Pulmonary artery endothelial cell (primary cell): ENCODE results near the gene DLGAP4. TPM values are rescaled to one million over a fixed set of nuclear protein-coding genes. Genes with fewer than 3 reads are reported as not detected.
"Not testable (repeated sequence)": the region's sequence is repeated elsewhere in the genome, so short reads cannot be mapped to it uniquely, and the experiment has no call there.

Source experiments
- DNase-seq: peaks from one replicate; pipeline ENCODE4 v3.0.0-alpha.2; 2011; ENCODE audit warnings: low read depth, low spot score
- total RNA-seq: library from RNA; depleted of rRNA; stranded (reverse); fragments of >200 nt; gene quantifications from 2 replicates; pipeline ENCODE4 v1.2.3, GENCODE V29; 2014

The DLGAP4 gene
- total RNA-seq, 1 donor from 2014 or later, result 9.4 TPM

DNA sequence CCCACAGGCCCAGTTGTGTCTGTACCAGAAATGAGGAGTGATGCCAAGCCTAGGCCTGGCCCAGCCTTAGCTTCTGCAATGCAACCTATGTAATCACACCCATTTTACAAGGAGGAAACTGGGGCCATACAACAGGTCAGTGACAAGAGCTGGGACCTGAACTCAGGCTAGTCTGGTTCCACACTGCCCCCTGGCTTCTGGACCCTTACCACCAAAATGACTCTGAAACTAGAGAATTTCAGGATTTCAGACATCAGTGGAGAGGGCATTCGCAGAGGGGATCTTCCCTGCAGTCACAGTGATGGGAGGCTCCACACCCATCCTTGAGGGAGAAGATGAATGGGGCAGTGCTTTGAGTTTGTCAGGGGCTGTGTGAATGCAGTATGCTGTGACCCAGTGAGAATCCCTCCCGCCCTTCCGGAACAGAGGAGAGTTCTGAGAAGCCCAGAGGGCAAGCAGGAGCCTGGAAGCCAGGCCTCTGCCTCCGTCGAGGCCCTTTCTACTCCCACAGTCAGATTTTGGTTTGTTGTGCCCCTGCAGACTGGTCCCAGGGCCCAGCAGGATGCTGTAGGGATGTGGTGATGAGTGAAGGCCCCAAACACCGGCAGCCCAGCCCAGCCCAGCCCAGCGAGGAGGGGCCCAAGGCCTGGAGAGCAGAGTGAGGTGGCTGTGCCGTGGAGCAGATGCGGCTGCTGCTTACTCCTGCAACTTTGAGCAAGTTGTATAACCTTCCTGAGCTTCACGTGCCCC, 187.1 kb downstream of the DLGAP4 start:
- DNase-seq, result no peak

DNA sequence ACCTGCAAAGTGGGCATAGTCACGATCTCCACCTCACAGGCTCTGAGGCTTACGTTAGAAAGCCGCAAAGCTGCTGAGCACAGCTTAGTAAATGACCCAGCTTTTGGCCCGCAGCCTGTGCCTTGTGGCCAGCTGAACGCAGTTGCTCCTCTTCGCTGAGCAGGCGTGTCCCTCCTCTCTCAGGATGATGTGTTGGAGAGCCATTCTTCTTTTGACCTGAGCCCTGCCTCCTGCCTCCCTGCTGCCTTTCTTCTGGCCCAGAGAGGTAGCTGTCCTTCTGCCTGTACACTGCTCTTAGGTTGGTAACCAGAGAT, 187.6 kb downstream of the DLGAP4 start:
- no peak for DNase-seq

DNA sequence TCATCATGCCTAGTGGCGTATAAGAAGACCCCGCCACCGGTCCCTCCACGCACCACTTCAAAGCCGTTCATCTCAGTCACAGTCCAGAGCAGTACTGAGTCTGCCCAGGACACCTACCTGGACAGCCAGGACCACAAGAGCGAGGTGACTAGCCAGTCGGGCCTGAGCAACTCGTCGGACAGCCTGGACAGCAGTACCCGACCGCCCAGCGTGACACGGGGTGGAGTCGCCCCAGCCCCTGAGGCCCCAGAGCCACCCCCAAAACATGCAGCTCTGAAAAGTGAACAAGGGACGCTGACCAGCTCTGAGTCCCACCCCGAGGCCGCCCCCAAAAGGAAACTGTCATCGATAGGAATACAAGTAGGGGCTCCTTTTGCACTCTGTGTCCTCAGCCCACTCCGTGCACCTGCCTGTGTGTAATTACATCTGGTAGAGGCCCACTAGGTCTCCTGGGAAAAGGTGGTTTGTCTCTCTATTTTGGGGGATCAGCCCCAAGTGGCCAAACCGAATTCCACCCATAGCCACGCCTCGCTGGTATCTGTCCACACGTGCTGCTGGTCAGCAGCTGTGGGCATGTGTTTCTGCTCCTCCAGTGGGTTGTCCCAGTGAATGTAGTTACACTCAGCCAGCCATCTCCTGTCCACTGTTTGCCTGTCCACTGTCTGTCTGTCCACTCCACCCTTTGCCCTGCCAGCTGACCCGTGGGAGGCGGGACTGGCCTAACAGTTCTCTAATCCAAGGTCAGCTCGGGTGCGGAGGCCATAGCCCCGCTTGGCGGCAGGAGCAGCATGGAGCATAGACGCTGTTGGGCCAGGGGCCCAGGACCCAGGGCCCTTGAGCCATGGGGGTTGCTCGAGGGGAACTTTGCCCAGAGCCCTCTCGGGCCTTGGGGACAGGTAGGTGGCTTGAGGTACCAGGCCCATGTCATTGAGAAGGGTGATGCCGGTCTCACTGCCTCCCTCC, 190.8 kb downstream of the DLGAP4 start:
- no peak for DNase-seq

DNA sequence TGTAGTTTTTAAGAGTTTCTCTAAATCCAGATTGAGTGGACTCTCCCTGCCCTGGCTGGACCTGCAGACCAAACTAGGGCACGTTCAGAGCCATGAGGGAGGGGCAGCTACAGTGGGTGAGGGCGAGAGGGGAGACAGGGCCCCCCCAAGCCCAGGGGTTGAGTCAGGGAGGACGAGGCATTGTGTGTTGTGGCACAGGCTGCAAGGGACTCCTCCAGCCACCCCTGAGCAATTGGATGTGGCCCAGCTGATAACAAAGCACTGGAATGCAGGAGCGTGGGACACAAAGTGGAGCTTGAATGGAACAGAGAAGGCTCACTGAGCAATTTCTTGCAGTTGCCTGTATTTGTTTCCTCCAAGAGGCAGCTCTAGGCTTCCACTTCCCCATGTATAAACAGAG, 191.7 kb downstream of the DLGAP4 start:
- peak; percentile 20 for DNase-seq

DNA sequence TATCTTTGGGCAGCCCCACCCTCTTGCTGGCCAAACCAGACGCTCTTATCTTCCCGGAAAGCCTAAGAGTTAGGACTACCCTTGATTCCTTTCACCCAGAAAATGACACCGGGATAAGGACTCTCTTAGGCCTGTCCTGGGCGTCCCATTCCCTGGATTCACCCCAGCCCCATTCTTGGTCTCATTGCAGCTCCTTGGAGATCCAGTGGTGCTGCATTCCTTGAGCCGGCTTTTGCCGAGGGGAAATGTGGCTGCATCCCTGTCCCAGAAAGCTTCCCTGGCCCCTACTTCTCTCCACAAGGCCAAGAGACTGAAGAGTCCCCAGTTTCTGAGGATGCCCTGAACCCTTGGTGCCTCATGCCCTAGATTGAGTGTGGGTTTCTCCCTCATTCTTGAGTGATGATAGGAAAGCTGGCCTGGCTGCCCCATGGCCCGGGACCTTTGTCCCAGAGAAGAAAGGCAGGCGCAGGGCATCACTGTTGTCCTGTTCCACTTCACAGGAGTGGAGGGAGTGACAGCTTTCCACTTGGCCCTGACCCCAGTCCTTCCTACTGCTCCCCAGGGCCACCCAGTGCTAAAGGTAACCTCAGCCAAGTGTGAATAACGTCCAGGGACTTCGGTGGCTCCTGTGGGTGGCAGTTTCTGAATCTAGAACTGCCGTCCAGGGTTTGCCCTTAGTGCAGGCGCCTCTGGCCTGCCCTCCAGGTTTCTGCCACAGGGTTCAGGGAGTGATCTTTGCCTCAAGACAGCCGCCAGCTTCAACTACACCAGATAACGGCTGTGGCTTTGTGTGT, 192.4 kb downstream of the DLGAP4 start:
- DNase-seq, result no peak

DNA sequence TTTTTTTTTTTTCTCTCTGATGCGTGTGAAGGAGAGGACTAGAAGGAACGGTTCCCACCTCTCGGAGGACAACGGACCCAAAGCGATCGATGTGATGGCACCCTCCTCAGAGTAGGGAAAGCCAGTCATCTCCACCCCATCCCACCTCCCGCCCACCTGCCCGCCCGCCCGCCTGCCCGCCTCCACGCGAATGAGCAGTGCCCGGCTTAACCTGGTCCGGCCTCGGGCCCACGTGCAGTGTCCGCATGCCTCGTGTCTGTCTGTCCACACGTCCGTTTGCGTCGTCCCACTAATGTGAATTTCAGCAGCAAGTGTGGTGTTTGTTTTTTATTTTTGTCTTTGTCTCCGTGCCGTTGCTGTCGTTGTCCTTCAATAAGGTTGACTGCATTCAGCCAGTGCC, 193.1 kb downstream of the DLGAP4 start:
- DNase-seq, result no peak

DNA sequence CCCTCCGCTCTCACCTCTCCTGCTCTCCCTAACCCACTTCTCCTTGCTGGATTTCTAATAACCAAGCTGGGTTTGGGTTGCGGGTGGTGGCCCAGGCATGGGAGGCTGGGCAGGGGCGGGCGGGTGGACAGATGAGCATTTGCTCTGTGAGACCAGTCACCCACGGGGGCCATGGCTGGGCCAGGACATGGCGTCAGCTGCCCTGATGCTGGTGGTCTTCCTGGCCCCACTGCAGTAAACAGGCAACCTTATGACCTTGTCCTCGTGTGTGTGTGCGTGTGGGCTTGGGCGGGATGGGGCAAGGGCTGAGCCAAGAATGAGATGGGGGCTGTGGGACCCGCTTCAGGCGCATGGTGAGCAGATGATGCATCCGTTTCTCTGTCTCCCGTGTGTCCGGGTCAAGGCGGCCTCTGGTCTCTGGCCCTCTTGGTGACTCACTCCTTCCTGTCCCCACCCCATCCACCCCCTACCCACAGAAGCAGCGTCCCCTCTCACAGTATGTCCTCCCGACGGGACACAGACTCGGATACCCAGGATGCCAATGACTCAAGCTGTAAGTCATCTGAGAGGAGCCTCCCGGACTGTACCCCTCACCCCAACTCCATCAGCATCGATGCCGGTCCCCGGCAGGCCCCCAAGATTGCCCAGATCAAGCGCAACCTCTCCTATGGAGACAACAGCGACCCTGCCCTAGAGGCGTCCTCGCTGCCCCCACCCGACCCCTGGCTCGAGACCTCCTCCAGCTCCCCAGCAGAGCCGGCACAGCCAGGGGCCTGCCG, 193.8 kb downstream of the DLGAP4 start:
- no peak for DNase-seq

DNA sequence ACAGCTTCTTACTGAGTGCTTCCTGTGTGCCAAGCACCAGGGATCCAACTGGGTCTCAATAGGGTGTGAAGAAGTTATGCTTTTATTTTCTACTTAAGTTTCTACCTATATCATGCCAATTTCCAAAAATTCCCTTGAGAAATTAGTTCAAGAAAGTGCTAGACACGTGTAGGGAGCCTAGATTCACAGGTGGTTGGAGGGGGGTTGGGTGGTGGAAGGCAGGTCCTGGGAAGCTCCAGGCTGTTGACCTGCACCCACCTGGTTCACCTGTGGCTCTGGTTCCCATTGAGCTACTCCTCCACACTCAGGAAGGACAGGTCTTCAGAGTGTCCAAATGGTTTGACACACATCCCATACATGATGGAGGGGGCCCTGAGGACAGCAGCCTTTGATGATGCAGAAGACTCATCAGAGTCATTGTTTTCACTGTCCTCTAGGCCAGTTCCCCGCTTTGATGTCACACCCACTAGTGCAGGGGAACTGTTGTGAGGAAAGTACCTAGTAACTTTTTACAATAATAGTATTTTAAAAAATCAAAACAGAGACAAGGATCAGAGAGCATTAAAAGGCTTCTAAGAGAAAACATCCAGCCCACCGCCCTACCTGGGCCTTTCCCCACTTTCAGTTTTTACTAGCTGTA, 195.3 kb downstream of the DLGAP4 start:
- no peak for DNase-seq

DNA sequence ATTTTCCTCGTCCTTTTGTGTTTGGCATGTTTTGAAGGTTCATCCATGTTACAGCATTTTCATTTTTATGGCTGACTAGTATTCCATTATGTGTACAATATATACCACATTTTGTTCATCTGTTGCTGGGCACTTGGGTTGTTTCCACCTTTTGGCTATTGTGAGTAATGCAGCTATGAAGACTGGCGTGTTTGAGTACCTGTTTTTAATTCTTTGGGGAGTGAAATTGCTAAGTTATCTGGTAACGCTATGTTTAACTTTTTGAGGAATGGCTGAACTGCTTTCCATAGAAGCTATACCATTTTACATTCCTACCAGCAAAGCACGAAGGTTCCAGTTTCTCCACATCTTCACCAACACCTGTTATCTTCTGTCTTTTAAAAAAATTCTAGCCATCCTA, 198.2 kb downstream of the DLGAP4 start:
- no peak for DNase-seq

DNA sequence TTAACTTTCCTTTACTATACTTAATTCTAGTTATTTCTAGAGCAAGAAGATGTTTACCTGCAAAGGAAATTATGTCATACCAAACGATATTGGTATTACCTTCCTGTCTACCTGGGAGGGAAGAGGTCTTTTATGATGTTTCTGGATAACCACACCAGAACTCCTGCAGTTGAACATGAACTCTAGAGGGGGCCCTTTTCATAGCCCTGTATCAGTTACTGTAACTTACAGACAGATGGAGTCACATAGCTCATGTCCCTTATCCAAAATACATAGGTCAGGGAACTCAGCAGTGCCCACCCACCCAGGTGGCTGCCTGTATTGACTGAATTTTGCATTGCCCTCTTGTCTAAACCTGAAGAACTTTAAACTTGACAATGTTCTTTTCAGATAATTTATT, 200.1 kb downstream of the DLGAP4 start:
- DNase-seq, result no peak

DNA sequence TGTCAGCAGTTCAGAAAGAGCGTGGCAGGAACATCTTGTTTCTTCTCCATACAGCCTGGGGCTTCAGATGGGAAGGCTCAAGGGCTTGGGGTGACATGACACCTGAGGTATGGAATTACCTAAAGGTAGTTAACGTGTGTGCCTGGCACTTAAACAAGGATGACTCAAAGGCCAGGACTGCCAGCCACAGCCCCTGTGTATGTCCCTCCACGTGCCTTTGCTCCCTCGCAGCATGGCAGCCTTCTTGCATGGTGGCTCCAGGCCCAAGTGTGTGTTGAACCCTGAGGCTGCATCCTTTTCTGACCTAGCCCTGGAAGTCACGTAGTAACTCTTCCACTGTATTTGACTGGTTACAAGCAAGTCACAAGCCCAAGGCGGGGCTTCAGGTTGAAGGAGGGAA, 201.6 kb downstream of the DLGAP4 start:
- DNase-seq, result no peak

DNA sequence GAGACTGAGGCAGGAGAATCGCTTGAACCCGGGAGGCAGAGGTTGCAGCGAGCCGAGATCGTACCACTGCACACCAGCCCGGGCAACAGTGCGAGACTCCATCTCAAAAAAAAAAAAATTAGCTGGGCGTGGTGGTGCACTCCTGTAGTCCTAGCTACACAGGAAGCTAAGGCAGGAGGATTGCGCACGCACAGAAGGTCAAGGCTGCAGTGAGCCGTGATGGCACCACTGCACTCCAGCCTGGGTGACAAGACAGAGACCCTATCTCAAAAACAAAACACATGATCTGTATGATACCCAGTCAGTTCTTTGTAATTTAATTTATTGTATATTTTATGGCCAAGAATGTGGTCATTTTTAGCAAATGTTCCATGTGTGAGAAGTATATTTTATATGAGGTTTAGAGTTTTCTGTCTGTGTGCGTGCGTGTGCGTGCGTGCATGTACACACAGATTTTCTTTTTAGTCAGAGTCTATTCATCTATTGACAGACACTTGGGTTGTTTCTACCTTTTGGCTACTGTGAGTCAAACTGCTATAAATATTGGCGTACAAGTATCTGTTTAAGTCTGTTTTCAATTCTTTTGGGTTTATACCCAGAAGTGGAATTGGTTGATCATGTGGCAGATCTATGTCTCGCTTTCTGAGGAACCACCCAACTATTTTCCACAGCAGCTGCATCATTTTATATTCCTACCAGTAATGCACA, 213.0 kb downstream of the DLGAP4 start:
- no peak for DNase-seq

DNA sequence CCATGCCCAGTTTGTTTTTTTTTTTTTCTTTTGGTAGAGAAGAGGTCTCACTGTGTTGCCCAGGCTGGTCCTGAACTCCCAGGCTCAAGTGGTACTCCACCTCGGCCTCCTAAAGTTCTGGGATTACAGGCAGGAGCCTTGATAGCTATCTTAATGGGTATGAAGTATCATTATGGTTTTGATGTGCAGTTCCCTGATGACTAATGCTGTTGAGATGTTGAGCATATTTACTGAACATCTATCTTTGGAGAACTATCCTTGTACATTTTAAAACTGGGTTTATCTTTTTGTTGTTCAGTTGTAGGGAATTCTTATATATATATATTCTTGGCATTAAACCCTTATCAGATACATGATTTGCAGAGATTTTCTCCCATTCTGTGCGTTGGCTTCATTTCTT, 213.8 kb downstream of the DLGAP4 start:
- no peak for DNase-seq

DNA sequence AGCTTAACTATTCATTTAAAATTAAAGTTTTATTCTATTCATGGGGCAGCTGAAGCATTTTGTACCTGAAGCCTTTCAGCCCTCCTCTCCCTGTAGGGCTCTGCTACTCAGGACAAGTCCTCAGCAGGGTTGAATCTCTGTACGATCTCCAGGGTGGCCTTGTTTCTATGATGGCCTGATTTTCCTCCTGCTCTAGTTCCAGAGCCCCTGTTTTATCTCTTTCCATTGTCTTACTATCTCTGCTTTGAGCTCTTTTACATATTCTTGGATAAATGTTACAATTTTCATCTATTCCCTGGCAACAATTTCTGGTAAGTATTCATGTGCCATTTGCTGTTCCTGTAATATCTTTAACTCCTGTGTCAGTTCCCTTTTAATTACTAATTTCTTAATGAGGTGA, 215.4 kb downstream of the DLGAP4 start:
- DNase-seq, result no peak

DNA sequence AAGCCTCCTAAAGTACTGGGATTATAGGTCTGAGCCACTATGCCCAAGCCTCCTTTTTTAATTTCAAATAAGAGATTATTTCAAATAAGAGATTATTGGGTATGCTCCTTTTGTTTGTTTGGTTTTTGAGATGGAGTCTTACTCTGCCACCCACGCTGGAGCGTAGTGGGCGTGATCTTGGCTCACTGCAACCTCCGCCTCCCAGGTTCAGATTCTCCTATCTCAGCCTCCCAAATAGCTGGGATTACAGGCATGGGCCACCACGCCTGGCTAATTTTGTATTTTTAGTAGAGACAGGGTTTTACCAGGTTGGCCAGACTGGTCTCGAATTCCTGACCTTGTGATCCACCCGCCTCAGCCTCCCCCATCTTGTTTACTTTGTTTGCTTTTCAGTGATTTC, 216.3 kb downstream of the DLGAP4 start:
- not testable (repeated sequence) for DNase-seq

DNA sequence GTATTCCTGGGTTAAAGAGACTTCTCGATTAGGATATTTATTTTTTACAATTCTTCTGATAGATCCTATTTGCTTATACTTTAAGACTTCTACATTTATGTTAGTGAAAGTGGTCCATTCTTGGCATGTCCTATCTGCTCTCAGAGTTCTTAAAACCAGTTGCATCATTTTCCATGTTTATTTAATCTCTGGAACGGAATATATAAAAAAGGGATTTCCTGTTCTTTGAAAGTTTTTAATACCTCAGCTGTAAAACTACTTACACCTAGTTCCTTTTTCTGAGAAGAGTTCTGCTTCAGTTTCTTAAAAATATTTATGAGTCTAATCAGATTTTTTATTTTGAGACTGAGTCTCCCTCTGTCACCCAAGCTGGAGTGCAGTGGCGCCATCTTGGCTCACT, 217.2 kb downstream of the DLGAP4 start:
- no peak for DNase-seq

DNA sequence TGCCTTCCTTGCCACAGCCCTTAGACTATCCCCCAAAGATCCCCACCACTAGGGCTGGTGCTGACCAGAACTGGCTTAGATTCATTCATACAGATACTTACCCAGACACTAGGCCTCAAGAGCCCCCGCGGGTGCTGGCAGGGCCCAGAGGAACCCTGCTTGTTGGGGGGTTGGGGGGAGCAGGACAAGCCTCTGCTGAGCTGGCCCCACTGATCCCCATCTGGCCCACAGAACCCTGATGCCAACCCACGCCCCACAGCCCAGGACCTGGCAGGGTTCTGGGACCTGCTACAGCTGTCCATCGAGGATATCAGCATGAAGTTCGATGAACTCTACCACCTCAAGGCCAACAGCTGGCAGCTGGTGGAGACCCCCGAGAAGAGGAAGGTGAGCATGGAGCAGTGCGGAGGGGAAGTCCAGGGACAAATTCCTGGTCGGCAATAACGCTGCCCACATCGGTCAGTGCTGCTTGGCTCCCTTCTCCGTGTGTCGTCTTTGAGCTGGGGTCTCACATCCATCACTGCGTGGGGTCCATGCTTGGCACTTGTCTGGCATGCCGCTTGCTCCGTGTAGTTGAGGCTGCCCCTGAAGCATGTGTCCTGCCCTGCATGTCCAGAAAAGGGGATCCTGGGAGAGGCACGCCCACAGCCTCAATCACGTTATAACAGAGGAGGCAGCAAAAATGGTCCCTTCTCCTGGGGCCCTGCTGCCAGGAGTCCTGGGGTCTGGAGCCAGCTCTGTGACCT, 219.7 kb downstream of the DLGAP4 start:
- no peak for DNase-seq

DNA sequence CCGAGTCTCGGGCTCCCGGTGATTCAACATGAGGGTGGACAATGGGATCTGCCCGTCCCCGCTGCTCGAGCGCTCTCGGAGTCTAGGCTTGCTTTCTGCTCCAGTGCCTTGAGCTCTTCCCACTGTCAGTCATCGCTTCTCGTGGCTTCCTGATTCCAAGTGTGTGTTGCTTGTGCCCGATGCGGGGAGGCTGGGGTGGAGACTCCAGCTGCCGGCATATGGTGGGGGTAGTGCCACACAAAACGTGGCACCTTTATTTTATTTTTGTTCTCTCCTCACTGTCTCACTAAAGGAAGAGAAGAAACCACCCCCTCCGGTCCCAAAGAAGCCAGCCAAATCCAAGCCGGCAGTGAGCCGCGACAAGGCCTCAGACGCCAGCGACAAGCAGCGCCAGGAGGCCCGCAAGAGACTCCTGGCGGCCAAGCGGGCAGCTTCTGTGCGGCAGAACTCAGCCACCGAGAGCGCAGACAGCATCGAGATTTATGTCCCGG, 220.4 kb downstream of the DLGAP4 start:
- no peak for DNase-seq
